Activated T-helper 9 cell treated with anti-CD3 and anti-CD28 coated beads, Interleukin-2, amount 50 U/mL, for 16 hours (primary cell): ENCODE measurements around the gene TCP11L2.
A peak's percentile ranks its signal among the peaks of the same experiment; 100 is the strongest.
"Not testable (repeated sequence)": the region's sequence is repeated elsewhere in the genome, so short reads cannot be mapped to it uniquely, and the experiment has no call there.

Source experiments
- DNase-seq: peaks from one replicate; pipeline ENCODE4 v3.0.0-alpha.2; 2020; ENCODE audit warnings: low read depth

Gene TCP11L2

GRCh38 chr12:106284358-106285105 lies 18.0 kb upstream of the TCP11L2 start:
- DNase-seq = no peak

- no peak for DNase-seq
Observed at GRCh38 chr12:106285982-106286381, 16.6 kb upstream of the TCP11L2 start.

GRCh38 chr12:106286576-106287162 lies 15.9 kb upstream of the TCP11L2 start:
- not testable (repeated sequence) for DNase-seq

- no peak for DNase-seq
Observed at GRCh38 chr12:106287364-106287763, 15.2 kb upstream of the TCP11L2 start.

- DNase-seq = no peak
Observed at GRCh38 chr12:106288101-106288493, 14.4 kb upstream of the TCP11L2 start.

GRCh38 chr12:106288494-106289195 lies 13.9 kb upstream of the TCP11L2 start:
- DNase-seq = peak; percentile 23

- no peak for DNase-seq
Observed at GRCh38 chr12:106289196-106289681, 13.3 kb upstream of the TCP11L2 start.

- no peak for DNase-seq
Observed at GRCh38 chr12:106290666-106291065, 11.9 kb upstream of the TCP11L2 start.

GRCh38 chr12:106291342-106291741 lies 11.2 kb upstream of the TCP11L2 start:
- DNase-seq = no peak

GRCh38 chr12:106292339-106292738 lies 10.2 kb upstream of the TCP11L2 start:
- no peak for DNase-seq

- DNase-seq = no peak
Observed at GRCh38 chr12:106296179-106296877, 6.2 kb upstream of the TCP11L2 start.

- DNase-seq = no peak
Observed at GRCh38 chr12:106297075-106297474, 5.5 kb upstream of the TCP11L2 start.

- DNase-seq = no peak
Observed at GRCh38 chr12:106297681-106298080, 4.9 kb upstream of the TCP11L2 start.

GRCh38 chr12:106299202-106299774 lies 3.2 kb upstream of the TCP11L2 start:
- DNase-seq = no peak

GRCh38 chr12:106300761-106301160 lies 1.8 kb upstream of the TCP11L2 start:
- no peak for DNase-seq

GRCh38 chr12:106301241-106301610 lies 1.3 kb upstream of the TCP11L2 start:
- no peak for DNase-seq

- DNase-seq = peak; percentile 41
Observed at GRCh38 chr12:106301611-106302321, 767 bp upstream of the TCP11L2 start.

GRCh38 chr12:106303202-106303820 lies 778 bp downstream of the TCP11L2 start:
- peak; percentile 74 for DNase-seq

GRCh38 chr12:106304001-106304421 lies 1.5 kb downstream of the TCP11L2 start:
- no peak for DNase-seq

GRCh38 chr12:106304797-106305196 lies 2.3 kb downstream of the TCP11L2 start:
- no peak for DNase-seq

GRCh38 chr12:106305376-106305775 lies 2.8 kb downstream of the TCP11L2 start:
- DNase-seq = no peak
